OCI-LY1 (cell line): ENCODE results near the gene IFRD2.

Experiments used
- H2AFZ ChIP-seq: fragments of 200-600 bp; sonication (generic), shearing (Covaris generic); 2 replicates; pipeline ENCODE4 v1.6.0; 2014; ENCODE audit warnings: antibody characterized with exemption, mild to moderate bottlenecking, low read length
- H3F3A ChIP-seq: fragments of 200-600 bp; sonication (generic), shearing (Covaris generic); 2 replicates; pipeline ENCODE4 v1.6.0; 2014; ENCODE audit warnings: mild to moderate bottlenecking, antibody characterized with exemption, low read length, moderate library complexity; ENCODE audit not compliant: insufficient read depth
- H3K27ac ChIP-seq: fragments of 200-600 bp; sonication (generic); 2 replicates; pipeline ENCODE4 v1.5.1; 2014; ENCODE audit warnings: low read length, mixed run types, mild to moderate bottlenecking, low read depth; ENCODE audit not compliant: poor library complexity, severe bottlenecking
- H3K27me3 ChIP-seq: fragments of 200-600 bp; sonication (generic); 2 replicates; pipeline ENCODE4 v1.6.0; 2014; ENCODE audit warnings: antibody characterized with exemption, mild to moderate bottlenecking, low read length, moderate library complexity; ENCODE audit not compliant: insufficient read depth
- H3K36me3 ChIP-seq: fragments of 200-600 bp; sonication (generic); 2 replicates; pipeline ENCODE4 v1.6.1; 2014; ENCODE audit warnings: mild to moderate bottlenecking, antibody characterized with exemption, low read length, moderate library complexity, mixed read lengths; ENCODE audit not compliant: insufficient read depth
- H3K4me1 ChIP-seq: fragments of 200-600 bp; sonication (generic); 2 replicates; pipeline ENCODE4 v1.5.1; 2014; ENCODE audit warnings: mild to moderate bottlenecking, low read length, moderate library complexity; ENCODE audit not compliant: insufficient read depth, severe bottlenecking
- H3K4me2 ChIP-seq: fragments of 200-600 bp; sonication (generic), shearing (Covaris generic); 2 replicates; pipeline ENCODE4 v1.6.1; 2014; ENCODE audit warnings: low read length
- H3K4me3 ChIP-seq: fragments of 200-600 bp; sonication (generic); 2 replicates; pipeline ENCODE4 v1.5.1; 2014; ENCODE audit warnings: low read length, low read depth, mild to moderate bottlenecking, mixed read lengths; ENCODE audit not compliant: poor library complexity, severe bottlenecking
- H3K79me2 ChIP-seq: fragments of 200-600 bp; shearing (Covaris generic); 2 replicates; pipeline ENCODE4 v1.6.1; 2016; ENCODE audit warnings: mixed run types, low read length, mixed read lengths; ENCODE audit not compliant: insufficient read depth
- H3K9ac ChIP-seq: fragments of 200-600 bp; sonication (generic), shearing (Covaris generic); 2 replicates; pipeline ENCODE4 v1.6.1; 2014; ENCODE audit warnings: mild to moderate bottlenecking, low read length, mixed read lengths
- H3K9me2 ChIP-seq: fragments of 200-600 bp; sonication (generic), shearing (Covaris generic); 2 replicates; pipeline ENCODE4 v1.6.1; 2014; ENCODE audit warnings: low read depth, mild to moderate bottlenecking, low read length, mixed read lengths
- H3K9me3 ChIP-seq: fragments of 200-600 bp; shearing (Covaris generic); 2 replicates; pipeline ENCODE4 v1.6.1; 2014; ENCODE audit warnings: low read length, mixed read lengths
- H4K20me1 ChIP-seq: fragments of 200-600 bp; sonication (generic), shearing (Covaris generic); 2 replicates; pipeline ENCODE4 v1.6.0; 2016; ENCODE audit warnings: mild to moderate bottlenecking, low read length; ENCODE audit not compliant: insufficient read depth
- CTCF ChIP-seq: fragments of 200-600 bp; sonication (generic), shearing (Covaris generic); IDR thresholded peaks from 2 replicates; pipeline ENCODE4 v1.5.1; 2017; ENCODE audit warnings: mild to moderate bottlenecking, antibody characterized with exemption, low read length, moderate library complexity, mixed read lengths
- EZH2 ChIP-seq: fragments of 200-600 bp; sonication (generic), shearing (Covaris generic); IDR thresholded peaks from 2 replicates; pipeline ENCODE4 v1.8.0; 2017; ENCODE audit warnings: borderline replicate concordance, mixed run types, mild to moderate bottlenecking, antibody characterized with exemption, low read length, moderate library complexity, mixed read lengths

Gene IFRD2

DNA sequence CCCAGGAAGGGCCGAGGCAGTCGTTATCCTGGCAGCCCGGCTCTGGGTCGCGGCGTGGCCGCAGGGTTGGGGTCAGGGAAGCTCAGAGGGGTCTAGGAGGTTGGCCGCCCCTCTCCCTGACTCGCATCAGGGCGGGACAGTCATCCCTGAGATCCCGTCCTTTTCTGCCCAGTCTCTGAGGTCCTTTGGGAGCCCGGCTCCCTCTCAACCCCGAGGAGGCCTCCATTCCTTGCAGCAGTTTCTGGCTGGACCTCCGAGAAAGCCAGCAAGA, 29.8 kb upstream of the IFRD2 start:
- H3K4me1 ChIP-seq = peaks cover 48% of the 10 kb centered on the region
- no peaks in the 10 kb centered on the region for H4K20me1 ChIP-seq
- no peaks in the 10 kb centered on the region for H3K79me2 ChIP-seq
- peaks cover 10% of the 10 kb centered on the region; the same call in 1 of the 2 replicates for H3K36me3 ChIP-seq
- no peaks in the 10 kb centered on the region for H3F3A ChIP-seq
- peak overlapping the region; percentile 90 for H3K4me2 ChIP-seq
- no peaks in the 10 kb centered on the region for H3K9me2 ChIP-seq
- peak overlapping the region; percentile 48; the same call in 1 of the 2 replicates for H3K9ac ChIP-seq
- peak overlapping the region; percentile 84 for H3K4me3 ChIP-seq
- TF ChIP-seq EZH2 (no peak), CTCF (no peak)
- no peak overlapping the region for H2AFZ ChIP-seq
- no peaks in the 10 kb centered on the region for H3K9me3 ChIP-seq
- peak overlapping the region; percentile 3 for H3K27ac ChIP-seq
- H3K27me3 ChIP-seq = no peaks in the 10 kb centered on the region

GRCh38 chr3:50321336-50322114, 29.3 kb upstream of the IFRD2 start:
- Histone ChIP-seq H3K4me2 (peak overlapping the region; percentile 90), H4K20me1 (no peaks in the 10 kb centered on the region), H3K9ac (peak overlapping the region; percentile 76), H3K4me3 (peak overlapping the region; percentile 84), H3F3A (no peaks in the 10 kb centered on the region), H3K27me3 (no peaks in the 10 kb centered on the region), H2AFZ (no peak overlapping the region; the same call in 1 of the 2 replicates), H3K36me3 (peaks cover 10% of the 10 kb centered on the region; the same call in 1 of the 2 replicates), H3K4me1 (peaks cover 49% of the 10 kb centered on the region), H3K9me2 (no peaks in the 10 kb centered on the region), H3K79me2 (no peaks in the 10 kb centered on the region), H3K27ac (peak overlapping the region; percentile 64), H3K9me3 (no peaks in the 10 kb centered on the region)
- TF ChIP-seq EZH2 = no peak
- peak; percentile 68 for TF ChIP-seq CTCF

GRCh38 chr3:50320853-50321335, 28.7 kb upstream of the IFRD2 start:
- Histone ChIP-seq H3K9ac (peak overlapping the region; percentile 76), H3K27me3 (no peaks in the 10 kb centered on the region), H2AFZ (no peak overlapping the region; the same call in 1 of the 2 replicates), H3K4me2 (peak overlapping the region; percentile 90), H4K20me1 (no peaks in the 10 kb centered on the region), H3K79me2 (no peaks in the 10 kb centered on the region), H3K36me3 (peaks cover 6% of the 10 kb centered on the region; the same call in 1 of the 2 replicates), H3K4me3 (peak overlapping the region; percentile 84), H3K27ac (no peak overlapping the region), H3K9me3 (no peaks in the 10 kb centered on the region), H3K4me1 (peaks cover 53% of the 10 kb centered on the region), H3F3A (no peaks in the 10 kb centered on the region), H3K9me2 (no peaks in the 10 kb centered on the region)
- no peak for TF ChIP-seq EZH2
